Heart left ventricle (tissue), 16 donors: ENCODE data around the gene B4GALT1. TPM values are rescaled to one million over a fixed set of nuclear protein-coding genes. Genes with fewer than 3 reads are reported as not detected.
A peak's percentile ranks its signal among the peaks of the same experiment; 100 is the strongest.

ENCODE experiments used
- ATAC-seq, 4 donors: fragments of 200-7000 bp; cut with Tn5 transposase; one replicate each; pipeline ENCODE4 v1.9.1; 2020 to 2022; ENCODE audit warnings: moderate library complexity in 4 of 4, mild to moderate bottlenecking in 3 of 4, moderate number of reproducible peaks in 1 of 4
- DNase-seq, 5 donors: peaks; one replicate each; pipeline ENCODE4 v3.0.0-alpha.2; 2020
- H3K27ac ChIP-seq, 12 donors: fragments of 200-600 bp; sonication (generic) in 4 of 12; one replicate each; pipeline versions ENCODE4 v1.5.0 to v1.8.0; 2016 to 2022; ENCODE audit warnings: mild to moderate bottlenecking in 2 of 12
- H3K27me3 ChIP-seq, 9 donors: fragments of 200-600 bp; sonication (generic) in 2 of 9; one replicate each; pipeline versions ENCODE4 v1.5.1 to v1.8.0; 2016 to 2022; ENCODE audit warnings: mild to moderate bottlenecking in 3 of 9
- H3K36me3 ChIP-seq, 9 donors: fragments of 200-600 bp; sonication (generic) in 2 of 9; one replicate each; pipeline versions ENCODE4 v1.5.0 to v1.8.0; 2018 to 2022; ENCODE audit warnings: mild to moderate bottlenecking in 2 of 9
- H3K4me1 ChIP-seq, 12 donors: fragments of 200-600 bp; sonication (generic) in 4 of 12; one replicate each; pipeline versions ENCODE4 v1.5.0 to v1.8.0; 2016 to 2022; ENCODE audit warnings: mild to moderate bottlenecking in 3 of 12
- H3K4me3 ChIP-seq, 12 donors: fragments of 200-600 bp; sonication (generic) in 4 of 12; one replicate each; pipeline versions ENCODE4 v1.5.0 to v1.8.0; 2017 to 2022; ENCODE audit warnings: mild to moderate bottlenecking in 9 of 12, moderate library complexity in 4 of 12
- H3K9me3 ChIP-seq, 12 donors: fragments of 200-600 bp; sonication (generic) in 4 of 12; one replicate each; pipeline versions ENCODE4 v1.5.0 to v1.8.0; 2016 to 2022; ENCODE audit warnings: mild to moderate bottlenecking in 1 of 12
- CTCF ChIP-seq, 12 donors: fragments of 200-600 bp; sonication (generic) in 4 of 12; IDR thresholded peaks; one replicate each; pipeline versions ENCODE4 v1.5.0 to v1.8.0; 2018 to 2022; ENCODE audit warnings: antibody characterized with exemption in 12 of 12, mild to moderate bottlenecking in 5 of 12
- POLR2A ChIP-seq, 2 donors: fragments of 450-650 bp; IDR thresholded peaks; one replicate each; pipeline ENCODE4 v1.6.1; 2017; ENCODE audit warnings: antibody characterized with exemption in 2 of 2, mild to moderate bottlenecking in 2 of 2, moderate library complexity in 2 of 2
- WGBS, 4 donors: extraction: QIAGEN DNeasy Blood & Tissue Kit in 2 of 4; methylation state at CpG; one replicate each; pipeline versions ENCODE4 v1.1.5 to v1.1.7; 2013 to 2018; 5-methylcytosine and 5-hydroxymethylcytosine counted together
- intact Hi-C, 10 donors: fragments of 100-400 bp; cut with DNase I; formaldehyde crosslinking; loops; one replicate each; pipeline versions ENCODE4 v1.11.1 to v1.14.2; 2022
- polyA plus RNA-seq, 2 donors: library from polyadenylated mRNA; stranded (reverse); fragments of 200-250 nt; gene quantifications; one replicate each; pipeline ENCODE4 v1.2.3, GENCODE V29; 2013
- total RNA-seq, 9 donors: library from RNA; depleted of rRNA in 2 of 9; stranded (reverse); fragments of >200 nt in 2 of 9; fragmentation: NEBNext Ultra II Directional in 3 of 9; extraction: Animal tissue kit (Norgen Biotek cat#: 25700) in 3 of 9; gene quantifications; one replicate each; pipeline versions ENCODE4 v1.1.0 to v1.2.4, GENCODE V29; 2016 to 2023
- donor health status: ischemic (EF 13 %, LVEDD 7.1; RV severe dilation, severe dysfunction).
- donor health status: healthy with polysubstance abuse.
- donor health status: DM: no; HTN: yes; CAD: no.
- donor health status: DM: no; HTN: no; CAD: no.
- donor health status: ischemic (EF 25% LVEDD 6.9; RV normal size, moderate dysfunction).
- donor health status: ischemic (EF 25% LVEDD 5.7; RV mildly dilated, moderate dysfunction).
- donor health status: healthy.
- donor health status: DM: yes; HTN: yes; CAD: no.
- donor health status: ischemic (EF 35%, LVEDD 5.7; RV mildly dilated, moderate dysfunction).
- donor health status: nonischemic (EF 11% LVEDD 7.7; RV severe dilation, severe dysfunction).
- donor health status: DM: yes; HTN: yes; CAD: no.
- donor health status: PGD.
- donor health status: ischemic (EF 29% LVEDD 5.4; RV normal size, mild dysfunction).
- donor health status: nonischemic (EF 23%, LVEDD 6.1; RV moderate dilation, normal function).

B4GALT1 gene
- total and polyA plus RNA-seq, 11 donors: 10.6 to 73.3 (median 38.4) TPM

GRCh38 chr9:33117306-33117705, 49.8 kb downstream of the B4GALT1 start:
- ATAC-seq (peak in 2 of 4 donors; percentile 23 to 45), DNase-seq (no peak)
- no peaks in the 10 kb centered on the region for H3K27me3 ChIP-seq
- WGBS, 4 donors: 14 to 29% (median 23%) methylated on average over 1 of the region's 1 CpG
- H3K9me3 ChIP-seq: no peaks in the 10 kb centered on the region
- TF ChIP-seq POLR2A (IDR thresholded peaks at IDR 0.05) (no peak), CTCF (IDR thresholded peaks at IDR 0.05) (no peak)
- H3K4me3 ChIP-seq: no peak overlapping the region
- H3K4me1 ChIP-seq: peaks cover 0 to 50% (median 22%) of the 10 kb centered on the region in 12 donors
- intact Hi-C loops: no loop called here
- peaks cover 3 to 88% (median 69%) of the 10 kb centered on the region in 9 donors for H3K36me3 ChIP-seq
- H3K27ac ChIP-seq: peak overlapping the region in 11 of 12 donors; percentile 45 to 85 (median 64)

GRCh38 chr9:33116860-33117259, 50.3 kb downstream of the B4GALT1 start:
- Histone ChIP-seq H3K36me3 (peaks cover 6 to 88% (median 73%) of the 10 kb centered on the region in 9 donors), H3K9me3 (no peaks in the 10 kb centered on the region), H3K4me1 (peaks cover 0 to 50% (median 22%) of the 10 kb centered on the region in 12 donors), H3K27ac (peak overlapping the region in 11 of 12 donors; percentile 45 to 85 (median 64)), H3K27me3 (no peaks in the 10 kb centered on the region), H3K4me3 (no peak overlapping the region)
- 25 to 37% (median 34%) methylated on average over 2 of the region's 2 CpGs for WGBS, 4 donors
- ATAC-seq (peak; percentile 39 to 92 (median 56)), DNase-seq (peak in 1 of 5 donors; percentile 20)
- intact Hi-C loops: no loop called here
- TF ChIP-seq CTCF (IDR thresholded peaks at IDR 0.05) (no peak), POLR2A (IDR thresholded peaks at IDR 0.05) (no peak)

GRCh38 chr9:33114746-33115145, 52.4 kb downstream of the B4GALT1 start:
- ATAC-seq (peak in 1 of 4 donors; percentile 21), DNase-seq (no peak)
- Histone ChIP-seq H3K27ac (no peak overlapping the region), H3K4me1 (peaks cover 0 to 49% (median 22%) of the 10 kb centered on the region in 12 donors), H3K4me3 (no peak overlapping the region), H3K27me3 (no peaks in the 10 kb centered on the region), H3K9me3 (no peaks in the 10 kb centered on the region), H3K36me3 (peaks cover 3 to 91% (median 77%) of the 10 kb centered on the region in 9 donors)
- intact Hi-C loops: no loop called here
- TF ChIP-seq CTCF (IDR thresholded peaks at IDR 0.05) (no peak), POLR2A (IDR thresholded peaks at IDR 0.05) (no peak)
- WGBS, 4 donors: 51 to 79% (median 66%) methylated on average over 3 of the region's 3 CpGs

- ATAC-seq (no peak), DNase-seq (no peak)
- H3K36me3 ChIP-seq: peaks cover 3 to 88% (median 69%) of the 10 kb centered on the region in 9 donors
- no peaks in the 10 kb centered on the region for H3K27me3 ChIP-seq
- intact Hi-C loops: no loop called here
- H3K4me3 ChIP-seq: no peak overlapping the region
- no peak overlapping the region for H3K27ac ChIP-seq
- no peak for TF ChIP-seq POLR2A (IDR thresholded peaks at IDR 0.05)
- TF ChIP-seq CTCF (IDR thresholded peaks at IDR 0.05): no peak
- 78 to 88% (median 82%) methylated on average over 11 of the region's 11 CpGs for WGBS, 4 donors
- H3K9me3 ChIP-seq: no peaks in the 10 kb centered on the region
- H3K4me1 ChIP-seq: peaks cover 0 to 56% (median 19%) of the 10 kb centered on the region in 12 donors
Measured at GRCh38 chr9:33113799-33114547, 53.2 kb downstream of the B4GALT1 start.
